Measurements from ENCODE around the gene GRID1.

GRID1 gene

DNA sequence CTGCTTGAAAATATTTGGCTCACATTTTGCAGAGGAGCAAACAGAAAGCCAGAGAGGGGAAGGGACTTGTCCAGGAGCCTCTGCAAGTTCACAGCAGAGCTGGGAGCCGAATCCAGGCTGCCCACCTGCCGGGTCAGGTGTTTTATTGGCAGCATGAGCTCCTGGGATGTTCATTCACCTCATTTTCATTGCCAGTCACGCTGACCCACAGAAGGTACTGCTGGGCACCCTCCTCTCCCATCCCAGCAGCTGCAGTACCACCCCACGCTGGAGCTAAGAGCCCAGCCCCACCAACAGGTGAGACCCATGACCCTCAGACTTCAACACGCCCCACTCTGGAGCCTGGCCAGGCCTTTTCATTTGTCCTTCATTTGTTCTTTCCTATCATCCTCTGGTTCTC is 102.7 kb downstream of the GRID1 start:
- POLR2A ChIA-PET = no interaction called here
- CTCF ChIA-PET = no interaction called here
- TF ChIP-seq ZNF510 (tag by site-specific recombination; IDR thresholded peaks at IDR 0.05; ENCODE audit: insufficient replicate concordance) = no peak
- TF ChIP-seq ZNF112 (tag by site-specific recombination; IDR thresholded peaks at IDR 0.05) = no peak
- TF ChIP-seq ZBTB44 (tag by site-specific recombination; IDR thresholded peaks at IDR 0.05) = no peak
- no peak for TF ChIP-seq ZNF324 (tag by site-specific recombination; IDR thresholded peaks at IDR 0.05)
- TF ChIP-seq ZNF138 (tag by site-specific recombination; IDR thresholded peaks at IDR 0.05; ENCODE audit: borderline replicate concordance) = no peak
- no peak for TF ChIP-seq REPIN1 (tag by site-specific recombination; IDR thresholded peaks at IDR 0.05; ENCODE audit: low read depth)
- no peak for TF ChIP-seq YY2 (tag by site-specific recombination; IDR thresholded peaks at IDR 0.05)
- TF ChIP-seq ZNF473 (tag by site-specific recombination; IDR thresholded peaks at IDR 0.05) = no peak
- TF ChIP-seq ZSCAN5A (tag by site-specific recombination; IDR thresholded peaks at IDR 0.05) = no peak
- H3K9me3 ChIP-seq (ENCODE audit: control insufficient read depth, insufficient read depth, low read depth, low read length) = no peaks in the 10 kb centered on the region
- H3K4me3 ChIP-seq (ENCODE audit: low read depth, low read length) = no peak overlapping the region
- H3K27ac ChIP-seq (ENCODE audit: extremely low read depth, low read depth, low read length) = no peak overlapping the region
- H3K4me1 ChIP-seq (ENCODE audit: control insufficient read depth, insufficient read depth, low read length) = no peaks in the 10 kb centered on the region; the same call in 1 of the 2 replicates
- H3K36me3 ChIP-seq (ENCODE audit: control insufficient read depth in 2 of 2, insufficient read depth in 1 of 2, low read length in 2 of 2) = no peaks in the 10 kb centered on the region

- POLR2A ChIA-PET = no interaction called here
- no peak overlapping the region for H3K4me3 ChIP-seq (ENCODE audit: low read depth, low read length)
- H3K4me1 ChIP-seq (ENCODE audit: control insufficient read depth, insufficient read depth, low read length) = no peaks in the 10 kb centered on the region; the same call in 1 of the 2 replicates
- H3K36me3 ChIP-seq (ENCODE audit: control insufficient read depth in 2 of 2, insufficient read depth in 1 of 2, low read length in 2 of 2) = no peaks in the 10 kb centered on the region
- H3K27ac ChIP-seq (ENCODE audit: extremely low read depth, low read depth, low read length) = no peak overlapping the region
- TF ChIP-seq ZNF664 (tag by site-specific recombination; IDR thresholded peaks at IDR 0.05) = no peak
- TF ChIP-seq ZNF660 (tag by site-specific recombination; IDR thresholded peaks at IDR 0.05) = no peak
- TF ChIP-seq ZNF311 (tag by site-specific recombination; IDR thresholded peaks at IDR 0.05; ENCODE audit: borderline replicate concordance) = no peak
- no peak for TF ChIP-seq SP3 (tag by site-specific recombination; IDR thresholded peaks at IDR 0.05)
- TF ChIP-seq ZNF202 (tag by site-specific recombination; IDR thresholded peaks at IDR 0.05; ENCODE audit: borderline replicate concordance) = no peak
- TF ChIP-seq ZNF266 (tag by site-specific recombination; IDR thresholded peaks at IDR 0.05; ENCODE audit: low read depth) = no peak
- TF ChIP-seq, protein P1, sequence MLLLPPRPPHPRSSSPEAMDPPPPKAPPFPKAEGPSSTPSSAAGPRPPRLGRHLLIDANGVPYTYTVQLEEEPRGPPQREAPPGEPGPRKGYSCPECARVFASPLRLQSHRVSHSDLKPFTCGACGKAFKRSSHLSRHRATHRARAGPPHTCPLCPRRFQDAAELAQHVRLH (tag by site-specific recombination; IDR thresholded peaks at IDR 0.05) = no peak
- no peak for TF ChIP-seq ZNF610 (tag by site-specific recombination; IDR thresholded peaks at IDR 0.05; ENCODE audit: borderline replicate concordance)
- no peak for TF ChIP-seq ZNF16 (tag by site-specific recombination; IDR thresholded peaks at IDR 0.05; ENCODE audit: low read depth)
- CTCF ChIA-PET = no interaction called here
- H3K9me3 ChIP-seq (ENCODE audit: control insufficient read depth, insufficient read depth, low read depth, low read length) = no peaks in the 10 kb centered on the region
These were observed 103.4 kb downstream of the GRID1 start for GRCh38 chr10:86263209-86263608.

GRCh38 chr10:86262688-86263181 is 103.9 kb downstream of the GRID1 start:
- Histone ChIP-seq H3K9me3 (ENCODE audit: control insufficient read depth, insufficient read depth, low read depth, low read length) (no peaks in the 10 kb centered on the region), H3K36me3 (ENCODE audit: control insufficient read depth in 2 of 2, insufficient read depth in 1 of 2, low read length in 2 of 2) (no peaks in the 10 kb centered on the region), H3K27ac (ENCODE audit: extremely low read depth, low read depth, low read length) (no peak overlapping the region), H3K4me3 (ENCODE audit: low read depth, low read length) (no peak overlapping the region), H3K4me1 (ENCODE audit: control insufficient read depth, insufficient read depth, low read length) (no peaks in the 10 kb centered on the region; the same call in 1 of the 2 replicates)
- TF ChIP-seq ZNF133 (tag by site-specific recombination; IDR thresholded peaks at IDR 0.05) (no peak), ZNF621 (tag by site-specific recombination; IDR thresholded peaks at IDR 0.05) (no peak), ZNF18 (tag by site-specific recombination; IDR thresholded peaks at IDR 0.05) (no peak)
- CTCF ChIA-PET = interaction anchor here (0.6 kb wide), 1 partner anchor 317 kb away, joined by 3 read pairs; no protein-coding TSS in a partner anchor
- POLR2A ChIA-PET = no interaction called here
